Muscle of leg (tissue), 11 donors: ENCODE measurements around the gene IRF7. TPM values are rescaled to one million over a fixed set of nuclear protein-coding genes. Genes with fewer than 3 reads are reported as not detected.
"Not testable (repeated sequence)": the region's sequence is repeated elsewhere in the genome, so short reads cannot be mapped to it uniquely, and the experiment has no call there.

ENCODE experiments used
- DNase-seq: peaks from one replicate; pipeline ENCODE4 v3.0.0; 2013
- H3K27ac ChIP-seq: one replicate; pipeline ENCODE4 v1.5.1; 2013; ENCODE audit warnings: mild to moderate bottlenecking, low read length, control low read depth
- H3K27me3 ChIP-seq: one replicate; pipeline ENCODE4 v1.6.1; 2013; ENCODE audit warnings: low read length; ENCODE audit not compliant: control insufficient read depth, insufficient read depth
- H3K36me3 ChIP-seq: one replicate; pipeline ENCODE4 v1.6.1; 2013; ENCODE audit warnings: low read length; ENCODE audit not compliant: control insufficient read depth, insufficient read depth
- H3K4me1 ChIP-seq: one replicate; pipeline ENCODE4 v1.6.1; 2013; ENCODE audit warnings: low read length; ENCODE audit not compliant: control insufficient read depth, insufficient read depth
- H3K4me3 ChIP-seq: one replicate; pipeline ENCODE4 v1.5.1; 2013; ENCODE audit warnings: low read length, control low read depth
- H3K9me3 ChIP-seq: replicated peaks from 2 replicates; pipeline ENCODE4 v1.6.1; 2013; ENCODE audit warnings: low read depth, low read length; ENCODE audit not compliant: control insufficient read depth
- WGBS: methylation state at CpG from one replicate; pipeline ENCODE4 v1.1.5; 2013; ENCODE audit warnings: missing lambda C conversion rate; ENCODE audit not compliant: insufficient coverage; 5-methylcytosine and 5-hydroxymethylcytosine counted together
- polyA plus RNA-seq, 8 donors: library from polyadenylated mRNA; unstranded; fragments of 120-200 nt; gene quantifications; one replicate each; pipeline versions ENCODE4 v1.2.1 to v1.2.3, GENCODE V29; 2013; ENCODE audit warnings: inconsistent platforms in 1 of 8, low replicate concordance in 1 of 8; ENCODE audit not compliant: insufficient read length in 8 of 8, insufficient read depth in 1 of 8
- total RNA-seq: library from RNA; stranded (reverse); fragments of 120-200 nt; gene quantifications from one replicate; pipeline ENCODE4 v1.2.4, GENCODE V29; 2013

IRF7 gene
- total and polyA plus RNA-seq, 9 donors: 7.8 to 14.7 (median 9.6) TPM

- 91% methylated on average over 4 of the region's 14 CpGs for WGBS
- H3K36me3 ChIP-seq: peaks cover 36% of the 10 kb centered on the region
- H3K9me3 ChIP-seq: no peaks in the 10 kb centered on the region
- no peak overlapping the region for H3K27ac ChIP-seq
- H3K27me3 ChIP-seq: no peaks in the 10 kb centered on the region
- no peak for DNase-seq
- H3K4me3 ChIP-seq: no peak overlapping the region
- H3K4me1 ChIP-seq: no peaks in the 10 kb centered on the region
These were observed 40.7 kb upstream of the IRF7 start for GRCh38 chr11:656426-656825.

GRCh38 chr11:655036-655726 lies 39.4 kb upstream of the IRF7 start:
- WGBS: 89% methylated on average over 21 of the region's 30 CpGs
- H3K9me3 ChIP-seq: no peaks in the 10 kb centered on the region
- H3K4me3 ChIP-seq: no peak overlapping the region
- no peaks in the 10 kb centered on the region for H3K4me1 ChIP-seq
- H3K27me3 ChIP-seq: no peaks in the 10 kb centered on the region
- H3K27ac ChIP-seq: no peak overlapping the region
- H3K36me3 ChIP-seq: peaks cover 34% of the 10 kb centered on the region
- no peak for DNase-seq

GRCh38 chr11:654444-654843 lies 38.7 kb upstream of the IRF7 start:
- H3K27me3 ChIP-seq, H3K4me3 ChIP-seq, DNase-seq, H3K27ac ChIP-seq, H3K9me3 ChIP-seq, H3K4me1 ChIP-seq: not testable (repeated sequence)
- 95% methylated on average over 8 of the region's 12 CpGs for WGBS
- H3K36me3 ChIP-seq: peaks cover 26% of the 10 kb centered on the region

DNA sequence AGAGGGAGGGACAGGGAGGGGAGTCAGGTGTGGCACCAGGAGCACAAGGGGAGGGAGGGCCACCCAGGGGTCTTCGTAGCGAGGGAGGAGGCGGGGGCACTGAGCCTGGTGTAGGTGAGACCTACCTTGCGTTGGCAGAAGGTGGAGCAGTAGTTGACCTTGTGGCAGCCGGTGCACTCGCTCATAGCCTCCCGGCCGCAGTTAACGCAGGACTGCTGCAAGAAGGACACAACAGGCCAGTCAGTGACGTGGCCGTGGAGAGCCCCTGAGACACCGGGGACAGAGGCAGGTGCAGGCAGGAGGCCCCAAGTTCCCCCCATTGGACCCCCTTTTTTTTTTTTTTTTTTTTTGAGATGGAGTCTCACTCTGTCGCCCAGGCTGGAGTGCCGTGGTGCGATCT lies 38.1 kb upstream of the IRF7 start:
- Histone ChIP-seq H3K9me3 (no peaks in the 10 kb centered on the region), H3K4me3 (no peak overlapping the region), H3K27me3 (no peaks in the 10 kb centered on the region), H3K4me1 (no peaks in the 10 kb centered on the region), H3K27ac (no peak overlapping the region), H3K36me3 (peaks cover 23% of the 10 kb centered on the region)
- WGBS: 92% methylated on average over 14 of the region's 15 CpGs
- DNase-seq: no peak

GRCh38 chr11:653136-653535 lies 37.4 kb upstream of the IRF7 start:
- WGBS: 94% methylated on average over 14 of the region's 14 CpGs
- not testable (repeated sequence) for H3K9me3 ChIP-seq, H3K27ac ChIP-seq, DNase-seq, H3K4me1 ChIP-seq, H3K4me3 ChIP-seq, H3K27me3 ChIP-seq
- peaks cover 18% of the 10 kb centered on the region for H3K36me3 ChIP-seq

GRCh38 chr11:650482-650881 lies 34.7 kb upstream of the IRF7 start:
- Histone ChIP-seq H3K27ac (no peak overlapping the region), H3K36me3 (peaks cover 11% of the 10 kb centered on the region), H3K9me3 (no peaks in the 10 kb centered on the region), H3K4me3 (no peak overlapping the region), H3K27me3 (no peaks in the 10 kb centered on the region), H3K4me1 (no peaks in the 10 kb centered on the region)
- no peak for DNase-seq
- 95% methylated on average over 7 of the region's 10 CpGs for WGBS

DNA sequence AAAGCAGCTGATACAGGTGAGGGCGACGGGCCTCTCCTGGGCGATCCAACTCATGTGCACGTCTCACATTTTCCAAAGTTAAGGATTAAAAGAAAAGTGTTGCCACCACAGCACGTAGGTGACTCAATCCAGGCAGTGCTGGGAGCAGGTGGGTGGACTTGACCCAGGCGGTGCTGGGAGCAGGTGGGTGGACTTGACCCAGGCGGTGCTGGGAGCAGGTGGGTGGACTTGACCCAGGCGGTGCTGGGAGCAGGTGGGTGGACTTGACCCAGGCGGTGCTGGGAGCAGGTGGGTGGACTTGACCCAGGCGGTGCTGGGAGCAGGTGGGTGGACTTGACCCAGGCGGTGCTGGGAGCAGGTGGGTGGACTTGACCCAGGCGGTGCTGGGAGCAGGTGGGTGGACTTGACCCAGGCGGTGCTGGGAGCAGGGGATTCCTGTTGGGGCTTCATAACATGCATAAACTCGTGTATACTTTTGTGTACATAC lies 32.0 kb upstream of the IRF7 start:
- 87% methylated on average over 3 of the region's 14 CpGs for WGBS
- not testable (repeated sequence) for H3K27me3 ChIP-seq, H3K4me1 ChIP-seq, H3K9me3 ChIP-seq, H3K27ac ChIP-seq, DNase-seq, H3K4me3 ChIP-seq
- H3K36me3 ChIP-seq: peaks cover 24% of the 10 kb centered on the region

- no peaks in the 10 kb centered on the region for H3K9me3 ChIP-seq
- no peak overlapping the region for H3K27ac ChIP-seq
- H3K4me1 ChIP-seq: no peaks in the 10 kb centered on the region
- no peak for DNase-seq
- H3K27me3 ChIP-seq: peaks cover 4% of the 10 kb centered on the region
- H3K4me3 ChIP-seq: no peak overlapping the region
- H3K36me3 ChIP-seq: peaks cover 29% of the 10 kb centered on the region
- WGBS: 84% methylated on average over 5 of the region's 14 CpGs
These were observed 30.5 kb upstream of the IRF7 start for GRCh38 chr11:646214-646613.

GRCh38 chr11:645536-645935 lies 29.8 kb upstream of the IRF7 start:
- Histone ChIP-seq H3K36me3 (peaks cover 29% of the 10 kb centered on the region), H3K27me3 (peaks cover 11% of the 10 kb centered on the region), H3K4me3 (no peak overlapping the region), H3K9me3 (no peaks in the 10 kb centered on the region), H3K4me1 (peaks cover 5% of the 10 kb centered on the region), H3K27ac (no peak overlapping the region)
- WGBS: 81% methylated on average over 14 of the region's 16 CpGs
- DNase-seq: no peak

- Histone ChIP-seq H3K36me3 (peaks cover 29% of the 10 kb centered on the region), H3K4me3 (no peak overlapping the region), H3K4me1 (peaks cover 8% of the 10 kb centered on the region), H3K9me3 (no peaks in the 10 kb centered on the region), H3K27me3 (peaks cover 23% of the 10 kb centered on the region), H3K27ac (no peak overlapping the region)
- no peak for DNase-seq
- 83% methylated on average over 44 of the region's 50 CpGs for WGBS
These were observed 28.3 kb upstream of the IRF7 start for GRCh38 chr11:643849-644738.
